ENCODE results near the gene DDX24.
"Not testable (repeated sequence)": the region's sequence is repeated elsewhere in the genome, so short reads cannot be mapped to it uniquely, and the experiment has no call there.

Gene DDX24

GRCh38 chr14:94079891-94080620 is 946 bp downstream of the DDX24 start:
- DNase-seq (ENCODE audit: low spot score): peak; percentile 16

DNA sequence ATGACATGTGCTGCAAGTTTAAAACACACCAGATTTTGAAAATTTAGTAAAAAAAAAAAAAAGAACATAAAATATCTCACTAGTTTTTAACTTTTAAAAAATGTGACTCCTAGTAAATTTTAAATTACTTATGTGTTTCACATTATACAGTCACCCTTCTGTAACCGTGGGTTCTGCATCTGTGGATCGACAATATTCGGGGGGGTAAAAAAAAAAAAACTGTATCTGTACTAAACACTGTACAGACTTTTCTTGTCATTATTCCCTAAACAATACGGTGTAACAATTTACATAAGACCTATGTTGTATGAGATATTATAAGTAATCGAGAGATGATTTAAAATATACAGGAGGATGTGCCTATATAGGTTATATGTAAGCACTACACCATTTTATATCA is 3.2 kb downstream of the DDX24 start:
- no peak for DNase-seq (ENCODE audit: low spot score)

- DNase-seq (ENCODE audit: low spot score): peak; percentile 79
These were observed 3.7 kb downstream of the DDX24 start for GRCh38 chr14:94077111-94077821.

GRCh38 chr14:94075008-94075407 is 6.0 kb downstream of the DDX24 start:
- DNase-seq (ENCODE audit: low spot score): no peak

DNA sequence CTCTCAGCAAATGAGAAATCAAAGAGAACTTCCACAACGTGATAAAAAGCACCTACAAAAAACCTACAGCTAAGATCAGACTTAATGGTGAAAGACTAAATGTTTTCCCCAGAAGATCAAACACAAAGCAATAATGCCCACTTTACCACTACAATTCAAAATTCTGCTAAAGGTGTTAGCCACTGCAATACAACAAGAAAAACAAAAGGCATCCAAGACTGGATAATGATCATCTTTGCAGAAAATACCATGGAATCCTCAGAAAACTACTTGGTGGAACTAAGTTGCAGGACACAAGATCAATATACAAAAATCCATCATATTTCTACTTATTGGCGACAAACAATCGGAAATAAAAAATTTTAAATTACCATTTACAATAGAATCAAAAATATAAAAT is 6.5 kb downstream of the DDX24 start:
- no peak for DNase-seq (ENCODE audit: low spot score)

GRCh38 chr14:94072076-94072475 is 8.9 kb downstream of the DDX24 start:
- not testable (repeated sequence) for DNase-seq (ENCODE audit: low spot score)

- DNase-seq (ENCODE audit: low spot score): no peak
These were observed 14.8 kb downstream of the DDX24 start for GRCh38 chr14:94066089-94066676.

DNA sequence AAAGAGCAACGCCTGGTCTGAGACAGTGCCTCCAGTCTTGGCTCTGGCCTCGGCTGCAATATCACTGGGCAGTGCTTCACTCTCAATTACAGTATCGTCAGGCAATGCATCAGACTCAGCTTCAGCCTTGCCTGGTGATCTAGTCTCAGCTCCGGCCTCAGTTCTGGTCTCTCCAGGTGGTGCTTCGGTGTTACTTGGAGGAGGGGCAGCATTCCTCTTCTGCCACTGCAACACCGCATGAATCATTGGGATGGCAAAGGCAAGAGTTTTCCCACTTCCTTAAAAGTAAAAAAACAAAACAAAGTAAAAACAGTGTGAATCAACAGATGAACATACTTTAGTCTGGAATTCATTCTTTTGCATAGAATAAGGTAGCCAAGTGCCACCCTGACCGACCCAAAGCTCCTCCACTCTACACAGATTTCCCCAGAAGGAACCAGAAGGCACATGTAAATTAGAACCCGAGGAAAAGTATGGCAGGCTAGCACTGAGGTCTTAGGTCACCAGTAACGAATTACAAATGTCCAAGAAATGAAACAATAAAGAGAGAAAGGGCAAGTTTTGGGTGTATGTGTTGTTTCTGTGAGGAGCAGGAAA is 18.6 kb downstream of the DDX24 start:
- no peak for DNase-seq (ENCODE audit: low spot score)

- no peak for DNase-seq (ENCODE audit: low spot score)
These were observed 21.0 kb downstream of the DDX24 start for GRCh38 chr14:94059998-94060397.

DNA sequence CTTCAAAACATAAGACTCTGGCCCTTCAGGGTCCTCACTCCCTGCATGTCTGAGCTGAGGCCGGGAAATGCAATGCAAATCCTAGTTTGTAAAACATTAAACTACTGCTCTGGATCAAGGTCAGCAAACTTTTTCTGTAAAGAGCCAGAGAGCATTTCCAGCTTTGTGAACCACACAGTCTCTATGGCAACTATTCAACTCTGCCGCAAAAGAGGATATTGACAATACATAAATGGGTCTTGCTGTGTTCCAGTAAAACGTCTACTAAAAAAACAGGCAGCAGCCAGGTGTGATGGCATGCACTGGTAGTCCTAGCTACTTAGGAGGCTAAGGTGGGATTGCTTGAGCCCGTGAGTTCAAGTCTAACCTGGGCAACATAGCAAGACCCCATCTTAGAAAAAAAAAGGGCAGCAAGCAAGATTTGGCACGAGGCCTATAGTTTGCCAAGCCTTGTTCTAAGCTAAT is 22.3 kb downstream of the DDX24 start:
- DNase-seq (ENCODE audit: low spot score): no peak

GRCh38 chr14:94058128-94058673 is 22.8 kb downstream of the DDX24 start:
- DNase-seq (ENCODE audit: low spot score): no peak

DNA sequence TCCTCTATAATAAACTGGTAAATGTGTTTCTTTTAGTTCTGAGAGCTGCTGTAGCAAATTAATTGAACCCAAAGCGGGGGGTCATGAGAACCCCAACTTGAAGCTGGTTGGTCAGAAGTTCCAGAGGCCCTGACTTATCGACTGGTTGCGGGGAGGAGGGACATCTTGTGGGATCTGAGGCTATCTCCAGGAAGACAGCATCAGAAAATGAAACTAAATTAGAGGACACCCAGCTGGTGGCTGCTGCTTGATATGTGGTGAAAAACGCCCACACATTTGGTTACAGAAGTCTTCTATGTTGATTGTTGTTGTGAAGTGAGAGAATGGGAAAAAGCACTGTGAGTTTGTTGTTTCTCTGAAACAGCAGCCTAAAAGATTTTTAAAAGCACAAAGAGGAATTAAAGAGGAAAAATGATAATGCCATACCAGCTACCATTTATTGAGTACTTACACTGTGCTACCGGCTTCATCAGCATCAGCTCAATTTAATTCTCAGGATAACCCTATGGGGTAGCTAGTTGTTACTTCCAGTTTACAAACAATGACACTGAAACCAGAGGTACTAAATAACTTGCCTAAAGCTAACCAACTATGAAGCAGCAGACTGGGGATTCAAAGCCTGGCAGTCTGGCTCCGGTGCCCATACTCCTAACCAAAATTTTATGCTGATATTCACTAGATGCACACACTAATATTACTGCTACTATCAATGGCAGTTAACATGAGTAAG is 24.3 kb downstream of the DDX24 start:
- no peak for DNase-seq (ENCODE audit: low spot score)

DNA sequence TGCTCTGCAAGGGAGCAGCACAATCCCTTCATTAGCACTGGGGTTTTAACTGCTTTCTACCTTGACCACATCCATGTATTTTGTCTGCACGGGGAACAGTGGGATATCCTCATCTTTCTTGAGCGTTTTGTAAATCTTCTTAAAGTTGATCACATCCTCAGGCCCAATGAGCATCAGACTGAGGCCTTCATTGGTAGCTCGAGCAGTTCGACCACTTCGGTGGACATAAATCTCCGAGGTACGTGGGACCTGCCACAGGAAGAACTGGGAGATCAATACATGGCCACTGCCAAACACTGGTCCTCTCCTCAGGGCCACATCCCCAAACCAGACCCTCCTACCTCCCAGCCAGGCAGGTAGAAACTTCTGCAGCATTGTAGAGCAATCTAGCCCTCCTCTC is 26.1 kb downstream of the DDX24 start:
- DNase-seq (ENCODE audit: low spot score): no peak

DNA sequence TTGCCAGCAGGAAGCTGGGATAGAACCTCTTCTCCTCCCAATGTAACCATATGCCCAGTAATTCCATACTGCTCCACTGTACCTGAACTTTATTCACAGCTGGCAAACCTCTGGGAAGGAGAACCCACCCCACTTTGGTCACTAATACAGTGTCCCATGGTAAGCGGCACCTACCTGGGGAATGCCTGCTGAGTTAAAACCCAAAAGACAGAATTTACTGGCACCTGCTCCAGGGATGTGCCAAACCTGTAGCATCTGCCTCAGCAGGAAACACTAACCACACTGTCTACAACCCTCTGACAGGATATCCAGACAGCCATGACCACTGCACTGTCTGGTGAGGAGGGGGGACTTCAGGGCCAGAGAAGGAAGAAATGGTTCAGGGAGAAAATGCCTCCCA is 26.6 kb downstream of the DDX24 start:
- DNase-seq (ENCODE audit: low spot score): no peak

DNA sequence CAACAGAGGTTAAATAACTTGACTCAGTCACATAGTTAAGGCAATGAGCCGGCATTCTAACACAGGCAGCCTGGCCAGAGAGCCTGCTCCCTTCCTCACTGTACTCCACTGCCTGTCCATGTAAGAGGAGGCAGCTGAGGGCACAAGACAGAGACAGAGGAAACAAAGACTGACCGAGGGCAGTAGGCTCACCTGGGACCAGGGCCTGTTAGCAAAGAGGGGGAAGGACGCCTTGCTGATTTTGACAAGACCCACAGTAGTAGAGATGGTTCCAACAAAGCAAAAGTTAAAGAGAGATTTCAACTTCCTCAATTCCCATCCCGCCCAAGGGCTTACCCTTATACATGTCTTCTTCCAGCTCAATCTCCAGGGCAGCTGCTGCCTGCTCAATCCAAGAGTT is 28.3 kb downstream of the DDX24 start:
- no peak for DNase-seq (ENCODE audit: low spot score)

- no peak for DNase-seq (ENCODE audit: low spot score)
These were observed 28.8 kb downstream of the DDX24 start for GRCh38 chr14:94052199-94052598.

GRCh38 chr14:94051779-94052178 is 29.2 kb downstream of the DDX24 start:
- no peak for DNase-seq (ENCODE audit: low spot score)

- DNase-seq (ENCODE audit: low spot score): peak; percentile 31
These were observed 29.9 kb downstream of the DDX24 start for GRCh38 chr14:94051115-94051514.

GRCh38 chr14:94050231-94050880 is 30.6 kb downstream of the DDX24 start:
- no peak for DNase-seq (ENCODE audit: low spot score)

GRCh38 chr14:94049625-94050023 is 31.4 kb downstream of the DDX24 start:
- no peak for DNase-seq (ENCODE audit: low spot score)
